IMR-90 (cell line): Measurements from ENCODE around the gene TNNI2. TPM values are rescaled to one million over a fixed set of nuclear protein-coding genes. Genes with fewer than 3 reads are reported as not detected.

Experiments used
- ATAC-seq: fragments of 200-7000 bp; cut with Tn5 transposase; 2 replicates; pipeline ENCODE4 v1.9.1; 2020; ENCODE audit warnings: low read depth, mild to moderate bottlenecking, moderate library complexity
- BruUV-seq: library from RNA; stranded (reverse); fragments of 400-500 nt; replicated peaks from 2 replicates; lab custom pipeline; 2021; lab: Mats Ljungman, UMichigan
- CTCF ChIA-PET: fragments of 300-600 bp; formaldehyde crosslinking; extraction: SDS; loops from one replicate; lab custom pipeline; 2021; ENCODE audit warnings: antibody characterized with exemption; lab: Yijun Ruan, JAX
- POLR2A ChIA-PET: fragments of 300-600 bp; sonication (Branson Sonifier 250); formaldehyde crosslinking; loops from one replicate; lab custom pipeline; 2022; ENCODE audit warnings: antibody characterized with exemption; ENCODE audit not compliant: unreplicated experiment; lab: Charles Lee
- DNase-seq: peaks from one replicate; pipeline ENCODE4 v3.0.0; 2013
- H2AFZ ChIP-seq: replicated peaks from 2 replicates; pipeline ENCODE3; 2013; ENCODE audit warnings: low read length, mild to moderate bottlenecking; ENCODE audit not compliant: poor library complexity
- H2AK5ac ChIP-seq: 2 replicates; pipeline ENCODE4 v1.6.1; 2013; ENCODE audit warnings: low read depth, low read length, inconsistent platforms
- H2AK9ac ChIP-seq: replicated peaks from 2 replicates; pipeline ENCODE3; 2013; ENCODE audit warnings: mild to moderate bottlenecking, low read depth, low read length, moderate library complexity; ENCODE audit not compliant: poor library complexity
- H2BK120ac ChIP-seq: 2 replicates; pipeline ENCODE4 v1.6.1; 2013; ENCODE audit warnings: low read depth, low read length, inconsistent platforms
- H2BK15ac ChIP-seq: 3 replicates; pipeline ENCODE4 v1.6.1; 2013; ENCODE audit warnings: low read depth, low read length, inconsistent platforms
- H2BK20ac ChIP-seq: 2 replicates; pipeline ENCODE4 v1.6.1; 2013; ENCODE audit warnings: low read depth, mild to moderate bottlenecking, inconsistent platforms, low read length, moderate library complexity
- H2BK5ac ChIP-seq: 2 replicates; pipeline ENCODE4 v1.6.1; 2013; ENCODE audit warnings: mild to moderate bottlenecking, low read depth, low read length, inconsistent platforms; ENCODE audit not compliant: poor library complexity, severe bottlenecking
- H3K14ac ChIP-seq: replicated peaks from 2 replicates; pipeline ENCODE4 v1.6.1; 2013; ENCODE audit warnings: low read depth, low read length, inconsistent platforms
- H3K18ac ChIP-seq: 2 replicates; pipeline ENCODE4 v1.6.1; 2013; ENCODE audit warnings: low read depth, low read length, control low read depth
- H3K23ac ChIP-seq: 2 replicates; pipeline ENCODE4 v1.6.1; 2013; ENCODE audit warnings: low read depth, low read length, inconsistent platforms
- H3K27ac ChIP-seq: 2 replicates; pipeline ENCODE4 v1.5.1; 2013; ENCODE audit warnings: mild to moderate bottlenecking, control low read depth, low read length; ENCODE audit not compliant: insufficient read depth
- H3K27me3 ChIP-seq: 2 replicates; pipeline ENCODE4 v1.6.1; 2013; ENCODE audit warnings: low read length; ENCODE audit not compliant: control insufficient read depth, insufficient read depth
- H3K36me3 ChIP-seq: 2 replicates; pipeline ENCODE4 v1.6.1; 2013; ENCODE audit warnings: low read length, mixed read lengths; ENCODE audit not compliant: control insufficient read depth, insufficient read depth
- H3K4ac ChIP-seq: 2 replicates; pipeline ENCODE4 v1.6.1; 2013; ENCODE audit warnings: low read depth, low read length, inconsistent platforms
- H3K4me1 ChIP-seq: 2 replicates; pipeline ENCODE4 v1.6.1; 2013; ENCODE audit warnings: low read length, mixed read lengths; ENCODE audit not compliant: control insufficient read depth, insufficient read depth
- H3K4me2 ChIP-seq: 2 replicates; pipeline ENCODE4 v1.6.1; 2013; ENCODE audit warnings: low read depth, mild to moderate bottlenecking, control low read depth, low read length, moderate library complexity
- H3K4me3 ChIP-seq: 2 replicates; pipeline ENCODE4 v1.5.1; 2013; ENCODE audit warnings: low read depth, mild to moderate bottlenecking, control low read depth, low read length, moderate library complexity; ENCODE audit not compliant: insufficient read depth
- H3K56ac ChIP-seq: 2 replicates; pipeline ENCODE4 v1.6.1; 2013; ENCODE audit warnings: low read length, inconsistent platforms; ENCODE audit not compliant: insufficient read depth; ENCODE audit errors: extremely low read depth
- H3K79me1 ChIP-seq, 2 experiments: 2 replicates each; pipeline ENCODE4 v1.6.1; 2013; ENCODE audit warnings: low read length in 2 of 2, inconsistent platforms in 1 of 2, low read depth in 1 of 2
- H3K9ac ChIP-seq: 2 replicates; pipeline ENCODE4 v1.6.1; 2013; ENCODE audit warnings: low read depth, low read length, control low read depth
- H3K9me1 ChIP-seq: 2 replicates; pipeline ENCODE4 v1.6.1; 2013; ENCODE audit warnings: low read length, inconsistent platforms; ENCODE audit not compliant: insufficient read depth
- H3K9me3 ChIP-seq: 2 replicates; pipeline ENCODE4 v1.6.1; 2013; ENCODE audit warnings: low read length; ENCODE audit not compliant: control insufficient read depth, insufficient read depth
- H4K20me1 ChIP-seq: 2 replicates; pipeline ENCODE4 v1.6.1; 2013; ENCODE audit warnings: low read length, inconsistent platforms; ENCODE audit not compliant: insufficient read depth
- H4K5ac ChIP-seq: 2 replicates; pipeline ENCODE4 v1.6.1; 2013; ENCODE audit warnings: mild to moderate bottlenecking, low read depth, low read length, control low read depth
- H4K8ac ChIP-seq, 2 experiments: 2 replicates each; pipeline ENCODE4 v1.6.1; 2013; ENCODE audit warnings: low read depth in 2 of 2, low read length in 2 of 2, control low read depth in 1 of 2, inconsistent platforms in 1 of 2
- H4K91ac ChIP-seq: 2 replicates; pipeline ENCODE4 v1.6.1; 2013; ENCODE audit warnings: low read depth, low read length, inconsistent platforms; ENCODE audit not compliant: insufficient read depth
- BHLHE40 ChIP-seq: fragments of 150-350 bp; IDR thresholded peaks from 2 replicates; pipeline ENCODE4 v1.6.1; 2016; ENCODE audit warnings: mild to moderate bottlenecking, low read depth, low read length
- CEBPB ChIP-seq: IDR thresholded peaks from 2 replicates; pipeline ENCODE4 v1.6.1; 2012; ENCODE audit warnings: low read depth, low read length, improper control_type of control experiment
- CHD1 ChIP-seq: IDR thresholded peaks from 2 replicates; pipeline ENCODE4 v1.6.1; 2012; ENCODE audit warnings: low read depth, low read length, improper control_type of control experiment
- CTCF ChIP-seq: conservative IDR thresholded peaks from 2 replicates; pipeline ENCODE4 v1.5.1; 2012; ENCODE audit warnings: mild to moderate bottlenecking, low read depth, low read length, improper control_type of control experiment
- FOS ChIP-seq: fragments of 150-350 bp; IDR thresholded peaks from 2 replicates; pipeline ENCODE4 v1.6.1; 2016; ENCODE audit warnings: low read depth, low read length
- MAFK ChIP-seq: IDR thresholded peaks from 2 replicates; pipeline ENCODE4 v1.6.1; 2012; ENCODE audit warnings: low read depth, low read length, improper control_type of control experiment
- MAZ ChIP-seq: IDR thresholded peaks from 2 replicates; pipeline ENCODE4 v1.6.1; 2012; ENCODE audit warnings: low read depth, mild to moderate bottlenecking, low read length, improper control_type of control experiment, moderate library complexity, borderline replicate concordance
- POLR2A ChIP-seq: IDR thresholded peaks from 2 replicates; pipeline ENCODE4 v1.6.1; 2012; ENCODE audit warnings: mild to moderate bottlenecking, low read depth, low read length
- RAD21 ChIP-seq: IDR thresholded peaks from 2 replicates; pipeline ENCODE4 v1.6.1; 2012; ENCODE audit warnings: low read length, improper control_type of control experiment
- RCOR1 ChIP-seq: IDR thresholded peaks from 2 replicates; pipeline ENCODE4 v1.6.1; 2012; ENCODE audit warnings: mild to moderate bottlenecking, low read length, improper control_type of control experiment; ENCODE audit not compliant: insufficient replicate concordance
- RFX5 ChIP-seq: IDR thresholded peaks from 2 replicates; pipeline ENCODE4 v1.8.0; 2012; ENCODE audit warnings: low read depth, mild to moderate bottlenecking, low read length, moderate library complexity
- SMC3 ChIP-seq: fragments of 150-350 bp; IDR thresholded peaks from 2 replicates; pipeline ENCODE4 v1.6.1; 2016; ENCODE audit warnings: low read depth, mild to moderate bottlenecking, antibody characterized with exemption, low read length, moderate library complexity
- USF2 ChIP-seq: fragments of 150-350 bp; IDR thresholded peaks from 2 replicates; pipeline ENCODE4 v1.6.1; 2017; ENCODE audit warnings: mild to moderate bottlenecking, antibody characterized with exemption, low read length, low read depth
- WGBS, 2 experiments: methylation state at CpG; one replicate each; pipeline versions ENCODE4 v1.1.5 to v1.1.7; 2013; ENCODE audit warnings: missing lambda C conversion rate in 2 of 2; ENCODE audit not compliant: insufficient read length in 1 of 2; ENCODE audit errors: extremely low coverage in 2 of 2; 5-methylcytosine and 5-hydroxymethylcytosine counted together
- dilution Hi-C: fragments of 300-500 bp; cut with HindIII; formaldehyde crosslinking; loops from one replicate; pipeline ENCODE4 v1.14.3; 2018; ENCODE audit warnings: low sequenced_read_pairs; ENCODE audit not compliant: unreplicated experiment
- in situ Hi-C: fragments of 300-500 bp; cut with MboI; formaldehyde crosslinking; loops from 3 replicates; pipeline ENCODE4 v1.14.3; 2019; ENCODE audit warnings: low sequenced_read_pairs, inconsistent platforms, mixed read lengths
- intact Hi-C: fragments of 100-400 bp; cut with micrococcal nuclease; formaldehyde crosslinking; loops from 2 replicates; pipeline ENCODE4 v1.10.0; 2022
- polyA plus RNA-seq, 3 experiments: library from polyadenylated mRNA; depleted of rRNA; stranded (reverse); fragments of >200 nt; gene quantifications; 2 replicates each; pipeline ENCODE4 v1.2.3, GENCODE V29; 2012; ENCODE audit warnings: low replicate concordance in 1 of 3
- total RNA-seq: library from RNA; depleted of rRNA; stranded (reverse); fragments of >200 nt; gene quantifications from 2 replicates; pipeline ENCODE4 v1.2.3, GENCODE V29; 2012

TNNI2 gene
- total and polyA plus RNA-seq, 2 of the 4 experiments (the other 2 are of a cell fraction) = not detected

GRCh38 chr11:1830004-1830321, 8.8 kb upstream of the TNNI2 start:
- Histone ChIP-seq H3K9me3 (no peaks in the 10 kb centered on the region), H2BK5ac (no peak overlapping the region), H3K36me3 (no peaks in the 10 kb centered on the region), H3K79me1 (no peaks in the 10 kb centered on the region), H3K9ac (no peak overlapping the region), H3K4me1 (peaks cover 15% of the 10 kb centered on the region), H3K4ac (no peak overlapping the region), H2AK9ac (no peak overlapping the region), H4K91ac (no peak overlapping the region), H2AFZ (peak overlapping the region; percentile 13), H3K23ac (no peak overlapping the region), H2BK15ac (no peak overlapping the region), H3K27me3 (peaks cover 16% of the 10 kb centered on the region; the same call in 1 of the 2 replicates), H3K56ac (no peak overlapping the region), H3K18ac (no peak overlapping the region), H3K27ac (no peak overlapping the region), H4K8ac (no peak overlapping the region), H3K14ac (no peak overlapping the region), H2BK20ac (no peak overlapping the region), H2BK120ac (no peak overlapping the region), H4K20me1 (no peaks in the 10 kb centered on the region), H3K9me1 (no peaks in the 10 kb centered on the region), H3K4me3 (no peak overlapping the region), H4K5ac (no peak overlapping the region), H3K4me2 (no peak overlapping the region), H2AK5ac (no peak overlapping the region)
- POLR2A ChIA-PET = no interaction called here
- dilution Hi-C loops = no loop called here
- no peak for ATAC-seq
- no peak for DNase-seq
- CTCF ChIA-PET = interaction anchor here (0.8 to 1.8 kb wide), 2 partner anchors 136 to 267 kb away, joined by 5 to 9 read pairs; no protein-coding TSS in a partner anchor
- WGBS, 2 experiments = no CpG with 5 or more reads among the region's 6 CpGs
- no TSS peak for BruUV-seq
- intact Hi-C loops = no loop called here
- in situ Hi-C loops = no loop called here
- TF ChIP-seq CTCF (no peak), RFX5 (no peak), FOS (no peak), POLR2A (no peak), CEBPB (no peak), SMC3 (no peak), USF2 (no peak), MAZ (no peak), RCOR1 (no peak), BHLHE40 (no peak), RAD21 (no peak), MAFK (no peak), CHD1 (no peak)
